Nephron (organoid): ENCODE measurements around the gene PRDM16.

ENCODE experiments used
- H3K27ac Mint-ChIP-seq, 3 experiments: 2 replicates each; pipeline ENCODE4 v1.8.0; 2020; ENCODE audit warnings: mixed read lengths in 3 of 3, mild to moderate bottlenecking in 2 of 3, moderate library complexity in 1 of 3
- H3K27me3 Mint-ChIP-seq: 2 replicates; pipeline ENCODE4 v1.8.0; 2021; ENCODE audit warnings: low read depth, mild to moderate bottlenecking, moderate library complexity, mixed read lengths
- H3K36me3 Mint-ChIP-seq: 2 replicates; pipeline ENCODE4 v1.8.0; 2020; ENCODE audit warnings: low read depth, mixed read lengths
- H3K4me1 Mint-ChIP-seq: 2 replicates; pipeline ENCODE4 v1.8.0; 2020; ENCODE audit warnings: mixed read lengths
- H3K4me3 Mint-ChIP-seq, 3 experiments: 2 replicates each; pipeline ENCODE4 v1.8.0; 2020; ENCODE audit warnings: mild to moderate bottlenecking in 3 of 3, mixed read lengths in 3 of 3, moderate library complexity in 2 of 3
- H3K9me3 Mint-ChIP-seq: 2 replicates; pipeline ENCODE4 v1.8.0; 2020; ENCODE audit warnings: mixed read lengths
- CTCF ChIP-seq, 3 experiments: fragments of 200-600 bp; sonication (generic); IDR thresholded peaks; one replicate each; pipeline ENCODE4 v1.5.0; 2021; ENCODE audit warnings: antibody characterized with exemption in 3 of 3; ENCODE audit not compliant: unreplicated experiment in 3 of 3

PRDM16 gene

DNA sequence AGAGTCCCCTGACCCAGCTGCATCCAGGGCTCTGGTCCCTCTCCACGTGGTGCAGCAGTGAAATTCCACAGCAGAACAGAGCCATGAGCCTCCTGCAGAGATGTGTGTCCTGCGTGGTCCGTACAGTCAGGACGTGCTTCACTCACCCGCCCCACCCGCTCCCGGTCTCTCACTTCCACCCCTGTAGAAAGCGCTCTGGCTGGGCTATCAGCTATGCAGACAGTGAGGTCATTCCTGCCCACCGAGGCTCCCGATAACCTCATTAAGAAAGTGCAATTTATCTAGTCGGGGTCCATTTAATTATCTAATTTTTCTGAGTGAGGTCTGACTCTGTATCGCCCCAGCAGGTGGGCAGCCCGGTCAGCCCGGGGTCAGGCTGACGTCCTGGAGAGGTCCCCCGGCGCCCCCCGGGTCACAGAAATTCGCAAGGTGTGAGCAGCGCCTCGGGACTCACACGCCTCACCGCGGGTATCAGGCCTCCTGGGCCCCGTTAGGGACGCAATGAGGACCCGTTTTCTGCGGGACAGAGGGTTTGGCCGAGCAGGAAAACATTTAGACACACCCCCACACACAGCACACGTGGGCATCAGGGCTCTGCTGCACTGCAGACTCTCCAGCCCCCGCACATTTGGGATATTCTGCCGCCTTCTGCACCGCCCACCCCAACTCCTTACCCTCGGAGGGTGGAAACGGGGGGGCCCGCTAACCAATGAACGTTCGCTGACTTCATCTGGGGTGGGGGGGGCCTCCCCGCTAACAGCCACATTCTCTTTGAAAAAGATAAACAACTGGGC is 76.7 kb downstream of the PRDM16 start:
- no peak overlapping the region for H3K27ac Mint-ChIP-seq
- no peaks in the 10 kb centered on the region for H3K9me3 Mint-ChIP-seq
- peaks cover 7% of the 10 kb centered on the region for H3K4me1 Mint-ChIP-seq
- H3K36me3 Mint-ChIP-seq = no peaks in the 10 kb centered on the region
- H3K27me3 Mint-ChIP-seq = peaks cover 68% of the 10 kb centered on the region
- H3K4me3 Mint-ChIP-seq = no peak overlapping the region
- no peak for TF ChIP-seq CTCF (IDR thresholded peaks at IDR 0.05; ENCODE audit: unreplicated experiment in 3 of 3)

DNA sequence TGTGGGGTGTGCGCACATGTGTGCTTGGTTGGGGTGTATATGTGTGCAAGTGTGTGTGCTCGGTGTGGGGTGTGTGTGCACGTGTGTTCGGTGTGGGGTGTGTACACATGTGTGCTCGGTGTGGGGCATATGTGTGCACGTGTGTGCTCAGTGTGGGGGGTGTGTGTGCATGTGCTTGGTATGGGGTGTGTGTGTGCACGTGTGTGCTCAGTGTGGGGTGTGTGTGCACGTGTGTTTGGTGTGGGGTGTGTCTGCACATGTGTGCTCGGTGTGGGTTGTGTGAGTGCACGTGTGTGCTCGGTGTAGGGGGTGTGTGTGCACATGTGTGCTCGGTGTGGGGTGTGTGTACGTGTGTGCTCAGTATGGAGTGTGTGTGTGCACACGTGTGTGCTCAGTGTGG is 77.5 kb downstream of the PRDM16 start:
- Mint-ChIP-seq H3K27me3 (peaks cover 66% of the 10 kb centered on the region), H3K36me3 (no peaks in the 10 kb centered on the region), H3K4me3 (no peak overlapping the region), H3K9me3 (no peaks in the 10 kb centered on the region), H3K27ac (peak overlapping the region in 1 of 3 experiments; percentile 20), H3K4me1 (peaks cover 1% of the 10 kb centered on the region)
- no peak for TF ChIP-seq CTCF (IDR thresholded peaks at IDR 0.05; ENCODE audit: unreplicated experiment in 3 of 3)

DNA sequence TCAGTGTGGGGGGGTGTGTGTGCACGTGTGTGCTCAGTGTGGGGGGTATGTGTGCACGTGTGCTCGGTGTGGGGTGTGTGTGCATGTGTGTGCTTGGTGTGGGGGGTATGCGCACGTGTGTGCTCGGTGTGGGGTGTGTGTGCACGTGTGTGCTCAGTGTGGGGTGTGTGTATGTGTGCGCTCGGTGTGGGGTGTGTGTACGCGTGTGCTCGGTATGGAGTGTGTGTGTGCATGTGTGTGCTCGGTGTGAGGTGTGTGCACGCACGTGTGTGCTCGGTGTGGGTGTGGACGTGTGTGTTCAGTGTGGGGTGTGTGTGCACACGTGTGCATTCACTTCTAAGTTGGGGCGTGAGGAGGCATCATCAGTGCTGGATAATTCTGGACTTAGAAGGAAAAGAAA is 77.9 kb downstream of the PRDM16 start:
- peaks cover 66% of the 10 kb centered on the region for H3K27me3 Mint-ChIP-seq
- no peaks in the 10 kb centered on the region for H3K4me1 Mint-ChIP-seq
- H3K36me3 Mint-ChIP-seq = no peaks in the 10 kb centered on the region
- TF ChIP-seq CTCF (IDR thresholded peaks at IDR 0.05; ENCODE audit: unreplicated experiment in 3 of 3) = no peak
- H3K27ac Mint-ChIP-seq = peak overlapping the region in 1 of 3 experiments; percentile 20
- H3K9me3 Mint-ChIP-seq = no peaks in the 10 kb centered on the region
- H3K4me3 Mint-ChIP-seq = no peak overlapping the region

DNA sequence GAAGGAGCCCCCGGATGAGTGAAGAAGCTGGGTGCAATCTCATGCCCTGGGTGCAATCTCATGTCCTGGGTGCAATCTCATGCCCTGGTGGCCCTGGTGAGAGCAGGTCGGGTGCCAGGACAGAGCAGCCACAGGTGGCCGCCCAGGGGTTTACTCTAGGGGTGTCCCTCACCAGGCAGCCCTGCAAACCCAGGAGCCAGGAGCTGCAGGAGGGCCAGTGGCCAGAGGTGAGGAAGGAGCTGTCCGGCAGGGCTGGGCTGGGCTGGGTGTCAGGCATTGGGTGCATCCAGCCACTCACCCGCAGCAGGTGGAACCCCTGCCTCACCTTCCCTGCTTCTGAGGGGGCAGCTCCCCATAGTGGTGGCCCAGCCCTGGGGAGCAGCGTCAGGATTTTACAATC is 79.2 kb downstream of the PRDM16 start:
- no peak overlapping the region for H3K4me3 Mint-ChIP-seq
- peaks cover 64% of the 10 kb centered on the region for H3K27me3 Mint-ChIP-seq
- no peak for TF ChIP-seq CTCF (IDR thresholded peaks at IDR 0.05; ENCODE audit: unreplicated experiment in 3 of 3)
- H3K36me3 Mint-ChIP-seq = no peaks in the 10 kb centered on the region
- no peak overlapping the region for H3K27ac Mint-ChIP-seq
- H3K4me1 Mint-ChIP-seq = no peaks in the 10 kb centered on the region
- H3K9me3 Mint-ChIP-seq = no peaks in the 10 kb centered on the region

DNA sequence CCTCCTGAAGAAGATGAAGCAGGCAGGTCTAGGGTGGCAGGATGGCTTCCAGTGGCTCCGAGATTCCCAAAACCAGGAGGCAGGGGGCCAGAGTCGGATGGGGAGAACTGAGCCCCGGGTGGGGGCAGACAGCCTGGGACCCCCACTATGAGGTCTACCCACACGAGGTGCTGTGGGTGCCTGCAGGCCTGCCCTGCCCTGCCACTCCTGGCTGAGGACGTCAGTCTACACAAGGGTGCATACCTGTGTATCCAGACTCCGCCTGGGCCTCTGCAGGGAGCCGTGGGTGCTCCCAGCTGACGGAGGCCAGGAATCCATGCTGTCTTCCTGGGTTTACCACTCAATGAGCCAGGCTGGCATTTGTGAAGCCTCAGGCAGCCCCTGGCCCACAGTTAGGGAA is 80.3 kb downstream of the PRDM16 start:
- H3K4me1 Mint-ChIP-seq = no peaks in the 10 kb centered on the region
- no peak overlapping the region for H3K4me3 Mint-ChIP-seq
- H3K36me3 Mint-ChIP-seq = no peaks in the 10 kb centered on the region
- H3K27ac Mint-ChIP-seq = no peak overlapping the region
- no peaks in the 10 kb centered on the region for H3K9me3 Mint-ChIP-seq
- no peak for TF ChIP-seq CTCF (IDR thresholded peaks at IDR 0.05; ENCODE audit: unreplicated experiment in 3 of 3)
- H3K27me3 Mint-ChIP-seq = peaks cover 68% of the 10 kb centered on the region

DNA sequence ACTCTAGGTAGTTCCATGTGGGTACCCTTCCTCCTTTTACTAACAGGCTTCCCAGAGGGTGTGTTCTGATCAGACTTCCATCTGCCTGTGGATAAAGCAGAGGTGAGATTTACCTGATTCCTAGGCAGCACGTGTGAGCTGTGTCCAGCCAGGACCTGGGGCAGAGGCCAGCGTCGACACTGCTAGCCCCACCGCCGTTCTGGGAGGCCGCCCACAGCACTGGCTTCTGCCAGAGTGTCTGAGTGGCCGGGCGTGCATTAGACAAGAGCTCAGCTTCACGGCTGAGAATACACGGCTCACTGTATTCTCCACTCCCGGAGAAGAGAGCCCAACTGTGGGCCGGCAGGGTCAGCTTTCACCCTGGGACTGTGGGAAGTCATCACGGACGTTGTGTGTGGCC is 82.5 kb downstream of the PRDM16 start:
- Mint-ChIP-seq H3K9me3 (no peaks in the 10 kb centered on the region), H3K27me3 (peaks cover 67% of the 10 kb centered on the region), H3K4me1 (peaks cover 5% of the 10 kb centered on the region), H3K4me3 (no peak overlapping the region), H3K27ac (no peak overlapping the region), H3K36me3 (no peaks in the 10 kb centered on the region)
- TF ChIP-seq CTCF (IDR thresholded peaks at IDR 0.05; ENCODE audit: unreplicated experiment in 3 of 3) = no peak
